CD4-positive, alpha-beta T cell treated with Interferon alpha-2 for 1 hour (primary cell): ENCODE measurements around the gene CSNK2A1.

ENCODE experiments used
- DNase-seq, 2 donors: peaks; one replicate each; pipeline ENCODE4 v3.0.0-alpha.2; 2020 to 2022

Gene CSNK2A1

GRCh38 chr20:445514-446336 is 97.9 kb downstream of the CSNK2A1 start:
- no peak for DNase-seq

GRCh38 chr20:444862-445426 is 98.6 kb downstream of the CSNK2A1 start:
- DNase-seq, result no peak

GRCh38 chr20:444117-444516 is 99.5 kb downstream of the CSNK2A1 start:
- no peak for DNase-seq

GRCh38 chr20:443223-443775 is 100.3 kb downstream of the CSNK2A1 start:
- no peak for DNase-seq

GRCh38 chr20:440636-441035 is 103.0 kb downstream of the CSNK2A1 start:
- no peak for DNase-seq

GRCh38 chr20:440148-440547 is 103.4 kb downstream of the CSNK2A1 start:
- no peak for DNase-seq

- DNase-seq, result peak; percentile 70 to 85
Measured at GRCh38 chr20:438571-439469, 104.8 kb downstream of the CSNK2A1 start.

- DNase-seq, result peak in 1 of 2 donors; percentile 20
Measured at GRCh38 chr20:437787-438486, 105.7 kb downstream of the CSNK2A1 start.

- no peak for DNase-seq
Measured at GRCh38 chr20:436476-436875, 107.1 kb downstream of the CSNK2A1 start.

- DNase-seq, result no peak
Measured at GRCh38 chr20:435558-435957, 108.0 kb downstream of the CSNK2A1 start.

- DNase-seq, result no peak
Measured at GRCh38 chr20:434661-435419, 108.8 kb downstream of the CSNK2A1 start.

- DNase-seq, result no peak
Measured at GRCh38 chr20:434221-434620, 109.4 kb downstream of the CSNK2A1 start.

- DNase-seq, result peak; percentile 55 to 76
Measured at GRCh38 chr20:433300-433975, 110.2 kb downstream of the CSNK2A1 start.

GRCh38 chr20:432677-433299 is 110.8 kb downstream of the CSNK2A1 start:
- no peak for DNase-seq

GRCh38 chr20:432208-432607 is 111.4 kb downstream of the CSNK2A1 start:
- no peak for DNase-seq

- peak; percentile 38 to 47 for DNase-seq
Measured at GRCh38 chr20:431012-431904, 112.3 kb downstream of the CSNK2A1 start.

- DNase-seq, result no peak
Measured at GRCh38 chr20:430091-430999, 113.2 kb downstream of the CSNK2A1 start.

- DNase-seq, result no peak
Measured at GRCh38 chr20:428658-429200, 114.9 kb downstream of the CSNK2A1 start.
